ENCODE measurements around the gene RARG.
A peak's percentile ranks its signal among the peaks of the same experiment; 100 is the strongest.
"Not testable (repeated sequence)": the region's sequence is repeated elsewhere in the genome, so short reads cannot be mapped to it uniquely, and the experiment has no call there.

The RARG gene

GRCh38 chr12:53208435-53208834 is 23.6 kb downstream of the RARG start:
- no peak for DNase-seq (ENCODE audit: low read depth in 2 of 2)

DNA sequence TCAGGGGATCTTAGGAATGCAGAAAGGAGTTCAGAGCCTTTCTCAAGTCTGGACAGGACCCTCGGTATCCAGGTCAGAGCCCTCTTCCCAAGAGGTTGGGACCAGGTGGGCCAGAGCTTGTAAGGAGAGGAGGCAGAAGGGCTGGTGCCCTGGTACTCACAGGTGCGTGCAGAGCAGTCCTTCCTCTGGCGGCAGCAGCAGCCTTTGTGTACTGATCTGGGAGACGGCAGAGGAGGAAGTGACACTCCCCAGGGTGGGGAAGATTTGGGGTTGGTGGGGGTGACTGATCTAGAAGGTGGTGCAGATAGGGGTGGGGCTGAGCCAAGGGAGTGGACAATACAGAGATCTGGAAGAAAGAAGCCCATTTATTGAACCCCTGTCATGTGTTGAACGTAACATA is 25.0 kb downstream of the RARG start, which contains the start of gene ITGB7:
Gene ITGB7 (minus strand): TSS at position 210 of the 400 bp plus-strand sequence. CDS start 6,808 bp downstream, outside the sequence.
- peak; percentile 62 to 72 for DNase-seq (ENCODE audit: low read depth in 2 of 2)

DNA sequence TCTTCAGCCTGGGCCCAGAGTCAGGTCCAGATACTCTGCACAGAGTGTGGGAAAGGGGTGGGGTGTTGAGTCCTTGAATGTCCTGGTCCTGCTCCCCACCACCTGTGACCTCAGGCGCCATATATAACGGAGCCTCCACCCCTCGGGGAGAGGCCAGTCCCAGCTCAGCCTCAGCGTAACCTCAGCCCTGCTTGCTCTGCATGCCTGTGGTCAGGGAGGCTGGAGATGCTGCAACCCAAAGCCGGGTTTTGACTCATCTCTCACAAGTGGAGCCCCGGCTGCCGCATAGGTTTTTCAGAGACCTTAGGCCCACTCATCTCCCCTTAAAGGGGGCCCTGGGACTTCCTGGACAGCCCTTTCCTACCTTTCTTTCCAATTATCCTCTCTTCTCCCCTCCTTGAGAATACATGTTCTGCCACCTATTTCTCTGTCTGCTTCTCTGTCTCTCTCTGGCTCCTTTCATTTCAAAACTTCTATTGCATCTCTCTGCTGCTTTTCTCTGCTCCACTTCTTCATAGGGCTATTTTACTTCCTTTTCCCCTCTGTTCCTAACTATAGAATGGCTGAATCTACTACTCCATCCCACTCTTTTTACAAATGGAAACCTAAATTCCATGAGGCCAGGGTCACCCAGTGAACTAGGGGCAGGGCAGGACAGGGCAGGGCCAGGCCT is 26.1 kb downstream of the RARG start:
- peak; percentile 79 to 81 for DNase-seq (ENCODE audit: low read depth in 2 of 2)

DNA sequence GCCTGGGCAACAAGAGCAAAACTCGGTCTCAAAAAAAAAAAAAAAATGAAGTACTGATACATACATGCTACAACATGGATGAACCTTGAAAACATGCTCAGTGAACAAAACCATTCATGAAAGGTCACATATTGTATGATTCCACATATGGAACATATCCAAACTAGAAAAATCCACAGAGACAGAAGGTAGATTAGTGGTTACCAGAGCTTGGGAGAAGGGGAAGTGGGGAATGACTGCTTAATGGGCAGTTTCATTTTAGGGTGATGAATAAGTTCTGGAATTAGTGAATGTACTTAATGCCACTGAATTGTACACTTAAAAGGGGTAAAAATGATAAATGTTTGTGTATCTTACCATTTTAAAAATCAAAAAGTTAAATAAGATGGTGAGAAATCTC is 27.7 kb downstream of the RARG start:
- no peak for DNase-seq (ENCODE audit: low read depth in 2 of 2)

GRCh38 chr12:53202316-53202715 is 29.7 kb downstream of the RARG start:
- DNase-seq (ENCODE audit: low read depth in 2 of 2): not testable (repeated sequence)

- no peak for DNase-seq (ENCODE audit: low read depth in 2 of 2)
Measured at GRCh38 chr12:53201639-53202038, 30.4 kb downstream of the RARG start.

DNA sequence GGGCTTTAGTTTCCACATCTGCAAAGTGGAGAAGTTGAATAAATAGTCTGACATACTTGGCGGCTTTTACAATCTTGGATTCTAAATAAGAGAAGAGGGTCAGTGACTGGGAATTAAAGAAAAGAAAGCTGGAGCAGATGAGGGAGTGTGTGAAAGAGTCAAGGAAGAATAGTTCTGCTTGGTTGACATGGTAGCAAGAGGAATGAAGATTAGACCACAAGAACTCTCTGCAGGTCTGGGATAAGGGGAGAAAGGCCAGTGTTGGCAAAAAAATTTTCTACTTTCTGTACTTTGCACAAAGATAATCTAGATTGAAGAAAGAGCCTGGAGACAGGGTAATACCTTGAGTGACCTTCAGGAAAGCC is 30.9 kb downstream of the RARG start:
- DNase-seq (ENCODE audit: low read depth in 2 of 2): no peak

- no peak for DNase-seq (ENCODE audit: low read depth in 2 of 2)
Measured at GRCh38 chr12:53200458-53201176, 31.4 kb downstream of the RARG start.

DNA sequence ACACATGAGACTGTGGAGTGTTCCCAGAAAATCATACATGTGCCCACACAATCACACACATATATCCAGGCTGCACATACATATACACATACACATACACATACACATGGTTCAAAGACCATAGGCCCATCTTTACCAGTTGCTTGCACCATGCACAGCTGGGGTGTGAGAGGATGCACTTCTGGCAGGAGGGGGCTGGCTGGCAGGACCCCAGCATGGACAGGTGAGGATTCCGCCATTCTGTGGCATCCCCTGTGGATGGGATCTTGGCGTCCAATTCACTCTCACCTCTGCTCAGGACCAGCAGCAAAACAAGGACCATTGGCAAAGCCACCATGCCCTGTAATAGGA is 31.9 kb downstream of the RARG start:
- DNase-seq (ENCODE audit: low read depth in 2 of 2): no peak

- no peak for DNase-seq (ENCODE audit: low read depth in 2 of 2)
Measured at GRCh38 chr12:53199700-53200099, 32.3 kb downstream of the RARG start.

- no peak for DNase-seq (ENCODE audit: low read depth in 2 of 2)
Measured at GRCh38 chr12:53198486-53199110, 33.4 kb downstream of the RARG start.

GRCh38 chr12:53197011-53197640 is 34.9 kb downstream of the RARG start:
- DNase-seq (ENCODE audit: low read depth in 2 of 2): no peak

DNA sequence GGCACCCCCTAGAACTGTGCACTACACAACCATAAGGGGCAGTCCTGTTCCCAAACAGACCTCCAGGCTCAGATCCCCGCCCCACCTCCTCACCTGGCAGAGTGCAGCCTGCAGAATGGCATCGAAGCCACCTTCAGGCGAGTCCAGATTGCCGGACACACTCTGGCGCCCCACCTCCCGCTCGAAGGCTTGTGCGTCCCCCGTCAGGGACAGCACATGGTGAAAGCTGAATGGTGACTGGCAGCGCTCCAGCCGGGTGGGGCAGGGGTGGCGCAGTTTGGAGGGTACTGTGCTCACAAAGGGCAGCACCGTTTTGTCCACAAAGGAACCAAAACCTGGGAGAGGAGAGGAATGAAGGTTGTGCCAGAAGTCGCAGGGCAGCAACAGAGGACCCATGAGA is 35.5 kb downstream of the RARG start:
- DNase-seq (ENCODE audit: low read depth in 2 of 2): no peak

DNA sequence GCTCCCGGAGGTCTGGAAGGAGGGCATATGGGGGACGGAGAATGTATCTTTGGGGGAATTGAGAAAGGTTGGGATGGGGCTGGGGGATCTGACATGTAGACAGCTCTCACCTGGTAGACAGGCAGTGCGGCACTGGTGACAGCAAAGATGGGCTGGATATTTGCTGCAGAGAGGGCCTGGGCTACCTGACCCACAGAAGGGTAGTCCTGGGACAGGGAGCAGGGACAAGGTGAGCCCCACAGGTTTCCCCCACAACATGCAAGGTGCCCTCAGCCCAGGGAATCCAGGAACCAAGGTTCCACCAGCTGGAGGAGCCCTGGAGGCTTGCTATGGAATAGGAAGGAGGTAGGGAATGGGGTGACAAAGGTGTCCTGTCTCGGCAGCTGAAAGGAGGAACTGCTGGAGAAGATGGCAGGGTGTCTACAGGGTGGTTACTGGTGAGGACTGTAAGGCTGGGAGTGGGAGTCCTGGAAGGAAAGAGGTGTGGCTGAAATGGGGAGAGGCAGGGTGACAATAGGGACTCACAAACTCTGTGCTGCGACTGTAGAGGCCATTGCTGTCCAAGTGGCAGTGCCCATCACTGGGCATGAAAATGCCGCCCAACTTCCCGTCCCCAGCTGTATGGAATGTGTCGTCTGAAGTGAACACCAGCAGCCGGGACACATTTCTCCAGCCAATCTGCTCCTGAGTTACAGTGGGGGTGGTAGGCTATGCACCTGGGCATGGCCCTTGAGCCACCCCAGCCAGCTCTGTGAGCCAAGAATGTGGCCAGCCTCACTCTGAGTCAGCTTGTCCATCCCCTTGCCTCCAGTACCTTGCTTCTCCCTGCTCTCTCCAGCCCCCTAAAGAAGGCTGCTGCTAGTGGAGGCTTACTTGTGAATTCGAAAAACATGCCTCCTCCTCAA is 36.2 kb downstream of the RARG start:
- no peak for DNase-seq (ENCODE audit: low read depth in 2 of 2)

GRCh38 chr12:53194973-53195372 is 37.0 kb downstream of the RARG start:
- DNase-seq (ENCODE audit: low read depth in 2 of 2): no peak

DNA sequence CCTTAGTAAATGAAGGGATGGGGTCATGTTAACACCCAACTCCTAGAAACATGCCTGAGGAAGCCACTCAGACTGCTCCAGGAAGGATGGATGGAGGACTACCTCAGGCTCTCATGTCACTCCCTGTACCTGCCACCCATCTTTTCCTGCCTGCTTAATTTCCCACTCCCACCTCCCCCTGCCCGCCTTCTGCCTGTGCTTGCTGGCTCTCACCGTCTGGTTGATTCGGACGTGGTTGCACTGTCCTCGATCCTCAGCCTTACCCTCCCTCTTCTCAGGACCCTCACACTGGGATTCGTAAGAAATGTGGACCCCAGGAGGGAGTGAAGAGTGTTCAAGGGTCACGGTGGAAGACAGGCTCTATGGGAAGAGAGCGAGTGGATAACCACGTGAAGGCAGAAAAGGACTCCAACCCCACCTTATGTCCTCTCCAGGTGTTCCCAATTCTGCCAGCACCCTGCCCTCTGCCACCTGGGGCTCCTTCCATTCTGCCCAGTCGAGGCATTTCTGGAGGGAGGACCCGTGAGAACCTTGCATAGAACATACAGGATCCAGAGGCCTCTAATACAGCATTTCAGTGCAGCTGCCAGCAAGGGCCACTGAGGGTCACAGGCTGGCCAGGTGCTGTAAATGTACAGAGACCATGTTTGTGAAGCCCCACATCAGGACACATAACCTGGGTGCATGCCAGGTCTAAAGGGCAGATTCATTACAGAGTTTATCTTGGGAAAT is 37.9 kb downstream of the RARG start:
- DNase-seq (ENCODE audit: low read depth in 2 of 2): no peak

DNA sequence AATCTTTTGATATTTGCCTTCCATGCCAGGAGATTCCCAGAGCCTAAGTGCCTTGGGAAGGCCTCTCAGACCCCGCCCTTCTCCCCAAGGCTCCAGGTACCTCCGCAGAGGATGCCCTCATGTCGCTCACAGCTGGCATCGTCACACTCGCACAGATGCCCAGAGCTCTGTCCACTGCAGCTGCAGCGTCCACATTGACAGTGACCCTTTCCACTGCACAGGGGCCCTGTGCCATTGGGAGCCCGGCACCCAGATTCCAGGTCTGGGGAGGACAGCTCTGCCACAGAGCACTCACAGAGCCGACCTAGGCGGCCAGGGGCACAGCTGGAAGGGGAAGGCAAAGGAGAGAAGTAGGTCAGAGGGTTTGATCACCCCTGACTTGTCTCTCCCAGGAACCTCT is 39.0 kb downstream of the RARG start:
- no peak for DNase-seq (ENCODE audit: low read depth in 2 of 2)

- DNase-seq (ENCODE audit: low read depth in 2 of 2): no peak
Measured at GRCh38 chr12:53192531-53193021, 39.4 kb downstream of the RARG start.

DNA sequence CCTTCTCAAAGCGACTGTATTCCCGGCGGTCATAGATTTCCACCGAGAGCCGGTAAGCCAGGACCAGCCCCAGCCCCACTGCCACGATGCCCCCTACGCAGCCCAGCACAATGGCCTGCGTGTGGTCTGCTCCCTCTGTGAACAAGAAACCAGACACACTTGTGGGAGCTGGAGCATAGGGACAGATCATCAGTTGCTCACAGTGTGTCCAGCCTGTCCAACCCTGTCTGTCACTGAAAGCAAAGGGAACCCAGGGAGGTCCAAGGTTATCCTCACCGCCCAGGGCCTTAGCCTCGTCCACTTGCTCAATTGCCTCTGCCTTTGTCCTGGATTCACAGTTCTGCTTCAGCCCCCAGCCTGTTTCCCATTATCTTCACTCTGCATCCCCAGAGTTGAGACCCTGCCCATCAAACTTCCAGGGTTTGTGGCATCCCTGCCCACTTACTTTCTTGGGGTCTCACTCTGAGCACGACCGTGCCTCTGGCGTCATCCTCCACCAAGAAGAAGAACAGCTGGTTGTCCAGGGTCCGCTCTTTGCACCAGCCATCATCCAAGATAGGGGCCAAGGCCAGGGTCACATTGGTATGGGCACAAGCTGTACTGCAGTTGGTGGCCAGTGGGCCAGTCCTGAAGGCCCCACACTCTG is 40.0 kb downstream of the RARG start:
- no peak for DNase-seq (ENCODE audit: low read depth in 2 of 2)

All from stimulated activated CD8-positive, alpha-beta memory T cell treated with anti-CD3 and anti-CD28 coated beads, Interleukin-15, amount 100 ng/mL, for 48 hours (primary cell).